Endothelial cell of umbilical vein (primary cell): Measurements from ENCODE around the gene MOBP. TPM values are rescaled to one million over a fixed set of nuclear protein-coding genes. Genes with fewer than 3 reads are reported as not detected.

Source experiments
- BruUV-seq: library from RNA; stranded (reverse); fragments of 400-500 nt; replicated peaks from 2 replicates; lab custom pipeline; 2021; lab: Mats Ljungman, UMichigan
- CTCF ChIA-PET: fragments of 300-600, 350-600 bp; sonication (Branson Sonifier 250); formaldehyde crosslinking; loops from one replicate; lab custom pipeline; 2021; ENCODE audit warnings: antibody characterized with exemption, inconsistent platforms; lab: Charles Lee
- POLR2A ChIA-PET: fragments of 300-600, 350-600 bp; sonication (Branson Sonifier 250); formaldehyde crosslinking; loops from one replicate; lab custom pipeline; 2021; ENCODE audit warnings: antibody characterized with exemption, inconsistent platforms; lab: Charles Lee
- DNase-seq: peaks from one replicate; pipeline ENCODE4 v3.0.0-alpha.2; 2011; ENCODE audit warnings: low read depth, low spot score
- FAIRE-seq: peaks from 2 replicates; lab custom pipeline; 2011; peaks lifted over from hg19 to GRCh38; lab: Jason Lieb, UNC
- H2AFZ ChIP-seq: 2 replicates; pipeline ENCODE4 v1.6.0; 2012; ENCODE audit warnings: low read depth, low read length, control low read depth, inconsistent platforms
- H3K27ac ChIP-seq: 2 replicates; pipeline ENCODE4 v1.5.1; 2011; ENCODE audit warnings: low read depth, mild to moderate bottlenecking, control low read depth, low read length, moderate library complexity; ENCODE audit not compliant: insufficient read depth
- H3K27me3 ChIP-seq, 2 experiments: 2 replicates each; pipeline versions ENCODE4 v1.6.0 to v1.6.1; 2011; ENCODE audit warnings: low read length in 2 of 2, mixed read lengths in 1 of 2; ENCODE audit not compliant: control insufficient read depth in 2 of 2, insufficient read depth in 2 of 2
- H3K36me3 ChIP-seq, 2 experiments: 2 replicates in 1 of 2; 3 replicates in 1 of 2; pipeline ENCODE4 v1.5.1; 2011; ENCODE audit warnings: low read length in 2 of 2, mild to moderate bottlenecking in 1 of 2, moderate library complexity in 1 of 2; ENCODE audit not compliant: control insufficient read depth in 2 of 2, insufficient read depth in 2 of 2; ENCODE audit errors: extremely low read depth in 1 of 2
- H3K4me1 ChIP-seq: 3 replicates; pipeline ENCODE4 v1.5.1; 2011; ENCODE audit warnings: mild to moderate bottlenecking, low read length; ENCODE audit not compliant: control insufficient read depth, insufficient read depth; ENCODE audit errors: extremely low read depth
- H3K4me2 ChIP-seq: 2 replicates; pipeline ENCODE4 v1.6.1; 2011; ENCODE audit warnings: low read length, control low read depth, mixed read lengths; ENCODE audit not compliant: insufficient read depth
- H3K4me3 ChIP-seq, 3 experiments: fragments of 200-600 bp in 1 of 3; sonication (generic), shearing (Covaris generic) in 1 of 3; replicated peaks in 1 of 3; 2 replicates each; pipeline ENCODE4 v1.5.1; 2011 to 2016; ENCODE audit warnings: control low read depth in 3 of 3, low read length in 3 of 3, mild to moderate bottlenecking in 2 of 3, inconsistent platforms in 1 of 3, low read depth in 1 of 3, moderate library complexity in 1 of 3; ENCODE audit not compliant: insufficient read depth in 1 of 3
- H3K79me2 ChIP-seq: 2 replicates; pipeline ENCODE4 v1.6.0; 2012; ENCODE audit warnings: low read length, inconsistent platforms; ENCODE audit not compliant: control insufficient read depth, insufficient read depth
- H3K9ac ChIP-seq: replicated peaks from 2 replicates; pipeline ENCODE3; 2011; ENCODE audit warnings: low read length, control low read depth; ENCODE audit not compliant: insufficient read depth; ENCODE audit errors: extremely low read depth
- H3K9me1 ChIP-seq: replicated peaks from 3 replicates; pipeline ENCODE4 v1.6.0; 2011; ENCODE audit warnings: mild to moderate bottlenecking, low read length; ENCODE audit not compliant: control insufficient read depth, insufficient read depth; ENCODE audit errors: extremely low read depth
- H3K9me3 ChIP-seq: replicated peaks from 2 replicates; pipeline ENCODE4 v1.5.1; 2012; ENCODE audit warnings: low read length, inconsistent platforms; ENCODE audit not compliant: control insufficient read depth, insufficient read depth
- H4K20me1 ChIP-seq: replicated peaks from 2 replicates; pipeline ENCODE3; 2011; ENCODE audit warnings: mild to moderate bottlenecking, low read length; ENCODE audit not compliant: control insufficient read depth, insufficient read depth; ENCODE audit errors: extremely low read depth
- EZH2 ChIP-seq: IDR thresholded peaks from 2 replicates; pipeline ENCODE4 v1.6.1; 2012; ENCODE audit warnings: borderline replicate concordance, low read depth, mild to moderate bottlenecking, moderate library complexity, low read length, inconsistent platforms; ENCODE audit not compliant: severe bottlenecking
- FOS ChIP-seq: IDR thresholded peaks from 2 replicates; pipeline ENCODE4 v1.6.1; 2011; ENCODE audit warnings: mild to moderate bottlenecking, low read length, moderate library complexity, borderline replicate concordance; ENCODE audit not compliant: insufficient read depth
- GATA2 ChIP-seq: IDR thresholded peaks from 2 replicates; pipeline ENCODE4 v1.7.0; 2011; ENCODE audit warnings: low read depth, mild to moderate bottlenecking, moderate library complexity, mixed read lengths, low read length; ENCODE audit not compliant: insufficient read length, insufficient read depth
- JUN ChIP-seq: IDR thresholded peaks from 2 replicates; pipeline ENCODE4 v1.6.1; 2011; ENCODE audit warnings: borderline replicate concordance, low read depth; ENCODE audit not compliant: insufficient read length, insufficient read depth
- MAX ChIP-seq: IDR thresholded peaks from 2 replicates; pipeline ENCODE4 v1.6.1; 2011; ENCODE audit not compliant: insufficient read depth, insufficient read length
- MYC ChIP-seq: IDR thresholded peaks from one replicate; pipeline ENCODE4 v1.6.1; 2011; ENCODE audit warnings: mild to moderate bottlenecking, low read depth, low read length
- POLR2A ChIP-seq: IDR thresholded peaks from 2 replicates; pipeline ENCODE4 v1.6.1; 2012; ENCODE audit warnings: low read depth, mild to moderate bottlenecking, control low read depth, low read length
- POLR2AphosphoS5 ChIP-seq: IDR thresholded peaks from 2 replicates; pipeline ENCODE4 v1.6.1; 2012; ENCODE audit warnings: low read depth, mild to moderate bottlenecking, control low read depth, low read length, moderate library complexity; ENCODE audit not compliant: insufficient read depth
- dilution Hi-C: fragments of 300-500 bp; cut with MboI; formaldehyde crosslinking; loops from one replicate; pipeline ENCODE4 v1.15.0; 2019; ENCODE audit warnings: low sequenced_read_pairs; ENCODE audit not compliant: extremely low pct_ligation_motif_present
- intact Hi-C: fragments of 100-400 bp; cut with micrococcal nuclease; formaldehyde crosslinking; loops from one replicate; pipeline ENCODE4 v1.10.0; 2022
- polyA plus RNA-seq, 4 experiments: library from polyadenylated mRNA; depleted of rRNA in 3 of 4; stranded (reverse) in 3 of 4; unstranded in 1 of 4; fragments of >200 nt; gene quantifications; 2 replicates each; pipeline versions ENCODE4 v1.2.1 to v1.2.3, GENCODE V29; 2011 to 2012; ENCODE audit warnings: missing spikeins in 1 of 4
- total RNA-seq: library from RNA; stranded (reverse); gene quantifications from 2 replicates; pipeline ENCODE4 v1.2.3, GENCODE V29; 2021
- TF ChIP-seq, protein P1 (sequence below), 2 donors: IDR thresholded peaks; 1 replicate in 1 of 2; 2 replicates in 1 of 2; pipeline ENCODE4 v1.5.1; 2011; ENCODE audit warnings: low read length in 2 of 2, mild to moderate bottlenecking in 2 of 2, moderate library complexity in 2 of 2, control low read depth in 1 of 2, inconsistent platforms in 1 of 2, low read depth in 1 of 2; ENCODE audit not compliant: insufficient read depth in 1 of 2; ENCODE audit errors: extremely low read depth in 1 of 2

The MOBP gene
- total and polyA plus RNA-seq, 2 donors (not counting 3 experiments of a cell fraction or from before 2014, with no cell fraction given) = 2.0 to 2.3 TPM

DNA sequence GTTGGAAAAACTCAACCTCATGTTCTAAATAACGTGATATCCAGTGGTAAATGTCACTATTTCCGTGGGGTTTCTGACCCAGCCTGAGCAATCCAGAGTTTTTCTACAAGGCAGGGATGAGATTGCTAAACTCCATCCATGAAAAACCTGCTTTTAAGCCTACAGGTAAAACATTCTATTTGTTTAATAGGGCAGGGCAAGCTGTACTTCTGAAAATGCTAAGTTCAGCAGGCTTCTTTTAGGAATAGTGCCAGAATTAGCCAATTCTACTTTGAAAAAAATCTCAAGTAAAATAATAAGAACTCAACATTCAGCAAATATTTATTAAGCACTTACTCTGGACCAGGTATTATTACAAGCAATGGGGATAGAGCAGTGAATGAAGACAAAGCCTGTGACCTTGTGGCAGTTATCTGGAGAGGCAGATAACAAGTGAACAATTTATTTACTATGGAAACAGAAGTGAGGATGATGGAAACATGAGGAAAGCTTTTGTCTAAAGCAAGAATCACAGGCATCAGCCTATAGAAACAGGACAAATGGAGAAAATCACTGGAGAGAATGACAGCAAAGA is 47.7 kb upstream of the MOBP start:
- ChIA-PET POLR2A (no interaction called here), CTCF (no interaction called here)
- no peaks in the 10 kb centered on the region for H3K79me2 ChIP-seq
- intact Hi-C loops = loop anchor here (10.0 kb wide), 1 partner anchor 895 kb away; no protein-coding TSS in a partner anchor
- TF ChIP-seq FOS (no peak), MAX (no peak), JUN (no peak), EZH2 (no peak), GATA2 (no peak), MYC (no peak), POLR2A (no peak), POLR2AphosphoS5 (no peak)
- TF ChIP-seq, protein P1, sequence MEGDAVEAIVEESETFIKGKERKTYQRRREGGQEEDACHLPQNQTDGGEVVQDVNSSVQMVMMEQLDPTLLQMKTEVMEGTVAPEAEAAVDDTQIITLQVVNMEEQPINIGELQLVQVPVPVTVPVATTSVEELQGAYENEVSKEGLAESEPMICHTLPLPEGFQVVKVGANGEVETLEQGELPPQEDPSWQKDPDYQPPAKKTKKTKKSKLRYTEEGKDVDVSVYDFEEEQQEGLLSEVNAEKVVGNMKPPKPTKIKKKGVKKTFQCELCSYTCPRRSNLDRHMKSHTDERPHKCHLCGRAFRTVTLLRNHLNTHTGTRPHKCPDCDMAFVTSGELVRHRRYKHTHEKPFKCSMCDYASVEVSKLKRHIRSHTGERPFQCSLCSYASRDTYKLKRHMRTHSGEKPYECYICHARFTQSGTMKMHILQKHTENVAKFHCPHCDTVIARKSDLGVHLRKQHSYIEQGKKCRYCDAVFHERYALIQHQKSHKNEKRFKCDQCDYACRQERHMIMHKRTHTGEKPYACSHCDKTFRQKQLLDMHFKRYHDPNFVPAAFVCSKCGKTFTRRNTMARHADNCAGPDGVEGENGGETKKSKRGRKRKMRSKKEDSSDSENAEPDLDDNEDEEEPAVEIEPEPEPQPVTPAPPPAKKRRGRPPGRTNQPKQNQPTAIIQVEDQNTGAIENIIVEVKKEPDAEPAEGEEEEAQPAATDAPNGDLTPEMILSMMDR (IDR thresholded peaks at IDR 0.05; ENCODE audit: extremely low read depth in 1 of 2, insufficient read depth in 1 of 2, low read depth in 1 of 2, low read length in 2 of 2) = no peak
- no peaks in the 10 kb centered on the region for H3K9me1 ChIP-seq
- BruUV-seq = no TSS peak
- H3K27me3 ChIP-seq = peaks cover 0 to 4% of the 10 kb centered on the region in 2 experiments
- H3K4me1 ChIP-seq = no peaks in the 10 kb centered on the region
- no peak overlapping the region for H3K4me3 ChIP-seq
- no peaks in the 10 kb centered on the region for H3K36me3 ChIP-seq
- FAIRE-seq = no peak
- H3K9ac ChIP-seq = no peak overlapping the region
- H2AFZ ChIP-seq = no peak overlapping the region
- H4K20me1 ChIP-seq = no peaks in the 10 kb centered on the region
- no peak for DNase-seq
- no peak overlapping the region for H3K4me2 ChIP-seq
- H3K9me3 ChIP-seq = no peaks in the 10 kb centered on the region
- no peak overlapping the region for H3K27ac ChIP-seq
- dilution Hi-C loops = no loop called here
